SU-DHL-6 (cell line): ENCODE measurements around the gene JCAD.

Source experiments
- H2AFZ ChIP-seq: fragments of 200-600 bp; sonication (generic); 2 replicates; pipeline ENCODE4 v1.6.1; 2014; ENCODE audit warnings: low read depth, mild to moderate bottlenecking, moderate library complexity, mixed read lengths, antibody characterized with exemption, low read length; ENCODE audit not compliant: severe bottlenecking
- H3F3A ChIP-seq: fragments of 200-600 bp; shearing (Covaris generic); 2 replicates; pipeline ENCODE4 v1.6.0; 2016; ENCODE audit warnings: antibody characterized with exemption, mild to moderate bottlenecking; ENCODE audit not compliant: insufficient read depth
- H3K27ac ChIP-seq: fragments of 200-600 bp; sonication (generic); 2 replicates; pipeline ENCODE4 v1.5.1; 2016; ENCODE audit warnings: low read depth, mild to moderate bottlenecking, low read length, moderate library complexity, mixed read lengths
- H3K27me3 ChIP-seq: fragments of 200-600 bp; sonication (generic), shearing (Covaris generic); 2 replicates; pipeline ENCODE4 v1.6.0; 2014; ENCODE audit warnings: mild to moderate bottlenecking, low read length
- H3K36me3 ChIP-seq: fragments of 200-600 bp; sonication (generic); 2 replicates; pipeline ENCODE4 v1.6.1; 2014; ENCODE audit warnings: mild to moderate bottlenecking, low read length, mixed read lengths
- H3K4me2 ChIP-seq: fragments of 300-600, 200-600 bp; shearing (Covaris generic), sonication (generic); 2 replicates; pipeline ENCODE4 v1.6.0; 2014; ENCODE audit warnings: low read length, low read depth, mild to moderate bottlenecking; ENCODE audit not compliant: poor library complexity, severe bottlenecking
- H3K4me3 ChIP-seq: fragments of 200-600 bp; sonication (generic); 2 replicates; pipeline ENCODE4 v1.5.1; 2014; ENCODE audit warnings: antibody characterized with exemption, low read length, mild to moderate bottlenecking, mixed read lengths; ENCODE audit not compliant: insufficient read depth, poor library complexity, severe bottlenecking
- H3K79me2 ChIP-seq: fragments of 200-600 bp; sonication (generic); 2 replicates; pipeline ENCODE4 v1.6.1; 2014; ENCODE audit warnings: mild to moderate bottlenecking, low read length, moderate library complexity; ENCODE audit not compliant: insufficient read depth
- H3K9ac ChIP-seq: fragments of 200-600 bp; sonication (generic); 2 replicates; pipeline ENCODE4 v1.7.0; 2014; ENCODE audit warnings: mild to moderate bottlenecking, low read length
- H3K9me2 ChIP-seq: fragments of 200-600 bp; sonication (generic); replicated peaks from 2 replicates; pipeline ENCODE4 v1.6.1; 2014; ENCODE audit warnings: low read length; ENCODE audit not compliant: insufficient read depth
- H3K9me3 ChIP-seq: fragments of 200-600 bp; sonication (generic); 2 replicates; pipeline ENCODE4 v1.6.1; 2014; ENCODE audit warnings: low read length, mixed read lengths; ENCODE audit not compliant: insufficient read depth
- H4K20me1 ChIP-seq: fragments of 200-600 bp; sonication (generic); 2 replicates; pipeline ENCODE4 v1.6.1; 2014; ENCODE audit warnings: low read depth, mild to moderate bottlenecking, antibody characterized with exemption, low read length, moderate library complexity, mixed read lengths
- EZH2phosphoT487 ChIP-seq: fragments of 200-600 bp; sonication (generic), shearing (Covaris generic); conservative IDR thresholded peaks from 2 replicates; pipeline ENCODE4 v1.6.1; 2018; ENCODE audit warnings: mild to moderate bottlenecking, antibody characterized with exemption, low read length, moderate library complexity, mixed read lengths
- TF ChIP-seq, protein P1 (sequence below): fragments of 200-600 bp; sonication (generic); IDR thresholded peaks from one replicate; pipeline ENCODE4 v1.5.1; 2017; ENCODE audit warnings: antibody characterized with exemption, mild to moderate bottlenecking, low read length, moderate library complexity; ENCODE audit not compliant: insufficient read depth, poor library complexity, severe bottlenecking

Gene JCAD

DNA sequence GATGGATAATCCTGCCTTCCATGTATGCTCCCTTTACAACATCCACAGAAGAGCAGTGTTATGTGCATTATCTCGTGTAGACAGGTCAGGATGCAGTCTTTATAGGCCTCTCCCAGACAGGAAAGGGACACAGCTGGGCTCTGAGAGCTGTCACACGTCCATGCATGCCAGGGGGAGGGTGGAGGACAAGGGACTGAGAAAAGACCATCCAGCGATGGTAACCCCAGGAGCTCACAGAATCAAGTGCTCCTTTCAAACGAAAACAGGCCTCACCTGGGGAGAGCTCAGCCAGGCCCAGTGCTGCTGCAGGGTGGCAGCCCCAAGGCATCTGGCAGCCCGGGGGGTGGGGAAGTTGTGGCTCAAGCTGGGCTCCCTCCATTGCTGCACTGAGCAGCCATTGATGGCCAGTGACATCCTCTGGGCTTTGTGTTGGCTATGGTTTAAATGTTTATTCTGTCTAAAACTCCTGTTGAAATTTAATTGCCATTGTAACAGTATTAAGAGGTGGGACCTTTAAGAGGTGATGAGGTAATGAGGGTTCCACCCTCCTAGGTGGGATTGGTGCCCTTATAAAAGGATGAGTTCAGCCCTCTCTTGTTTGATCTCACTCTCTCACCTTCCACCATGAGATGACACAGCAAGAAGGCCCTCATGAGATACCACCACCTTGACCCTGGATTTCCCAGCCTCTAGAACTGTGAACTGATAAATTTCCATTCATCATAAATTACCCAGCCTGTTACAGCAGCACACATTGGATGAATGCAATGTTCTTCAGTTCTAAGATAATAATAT lies 15.7 kb downstream of the JCAD start:
- no peaks in the 10 kb centered on the region for H3K9me2 ChIP-seq
- H3K79me2 ChIP-seq, result no peaks in the 10 kb centered on the region
- H4K20me1 ChIP-seq, result no peaks in the 10 kb centered on the region
- H2AFZ ChIP-seq, result no peak overlapping the region
- no peaks in the 10 kb centered on the region for H3K9me3 ChIP-seq
- H3K4me2 ChIP-seq, result no peak overlapping the region
- no peaks in the 10 kb centered on the region for H3K27me3 ChIP-seq
- no peaks in the 10 kb centered on the region for H3F3A ChIP-seq
- no peak overlapping the region for H3K9ac ChIP-seq
- no peak overlapping the region for H3K4me3 ChIP-seq
- TF ChIP-seq, protein P1, sequence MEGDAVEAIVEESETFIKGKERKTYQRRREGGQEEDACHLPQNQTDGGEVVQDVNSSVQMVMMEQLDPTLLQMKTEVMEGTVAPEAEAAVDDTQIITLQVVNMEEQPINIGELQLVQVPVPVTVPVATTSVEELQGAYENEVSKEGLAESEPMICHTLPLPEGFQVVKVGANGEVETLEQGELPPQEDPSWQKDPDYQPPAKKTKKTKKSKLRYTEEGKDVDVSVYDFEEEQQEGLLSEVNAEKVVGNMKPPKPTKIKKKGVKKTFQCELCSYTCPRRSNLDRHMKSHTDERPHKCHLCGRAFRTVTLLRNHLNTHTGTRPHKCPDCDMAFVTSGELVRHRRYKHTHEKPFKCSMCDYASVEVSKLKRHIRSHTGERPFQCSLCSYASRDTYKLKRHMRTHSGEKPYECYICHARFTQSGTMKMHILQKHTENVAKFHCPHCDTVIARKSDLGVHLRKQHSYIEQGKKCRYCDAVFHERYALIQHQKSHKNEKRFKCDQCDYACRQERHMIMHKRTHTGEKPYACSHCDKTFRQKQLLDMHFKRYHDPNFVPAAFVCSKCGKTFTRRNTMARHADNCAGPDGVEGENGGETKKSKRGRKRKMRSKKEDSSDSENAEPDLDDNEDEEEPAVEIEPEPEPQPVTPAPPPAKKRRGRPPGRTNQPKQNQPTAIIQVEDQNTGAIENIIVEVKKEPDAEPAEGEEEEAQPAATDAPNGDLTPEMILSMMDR, result no peak
- no peak for TF ChIP-seq EZH2phosphoT487
- no peaks in the 10 kb centered on the region for H3K36me3 ChIP-seq
- H3K27ac ChIP-seq, result no peak overlapping the region

DNA sequence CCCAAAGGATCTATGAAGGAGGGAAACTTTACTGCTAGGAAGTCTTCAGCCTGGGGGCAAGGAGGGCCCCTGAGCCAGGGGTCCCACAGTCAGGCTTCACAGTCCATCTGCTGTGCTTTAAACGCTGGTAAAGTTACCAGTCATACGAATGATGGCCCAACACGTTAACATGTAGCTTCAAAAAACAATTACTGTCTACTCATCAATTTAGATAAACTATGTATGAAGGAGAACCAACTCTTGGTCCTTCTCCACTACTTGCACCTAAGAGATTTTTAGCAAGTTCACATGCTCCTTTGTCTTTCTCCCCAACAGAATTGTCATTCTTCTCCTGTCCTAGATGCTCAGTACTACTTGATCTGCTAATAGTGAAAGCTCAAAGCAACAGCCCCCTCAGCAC lies 16.6 kb downstream of the JCAD start:
- Histone ChIP-seq H3K9me3 (no peaks in the 10 kb centered on the region), H3K79me2 (no peaks in the 10 kb centered on the region), H3K4me2 (no peak overlapping the region), H3K27me3 (no peaks in the 10 kb centered on the region), H3K9ac (no peak overlapping the region), H3K27ac (no peak overlapping the region), H3K4me3 (no peak overlapping the region), H4K20me1 (no peaks in the 10 kb centered on the region), H3K9me2 (no peaks in the 10 kb centered on the region), H2AFZ (no peak overlapping the region), H3F3A (no peaks in the 10 kb centered on the region), H3K36me3 (no peaks in the 10 kb centered on the region)
- TF ChIP-seq, protein P1, result no peak
- TF ChIP-seq EZH2phosphoT487, result no peak

DNA sequence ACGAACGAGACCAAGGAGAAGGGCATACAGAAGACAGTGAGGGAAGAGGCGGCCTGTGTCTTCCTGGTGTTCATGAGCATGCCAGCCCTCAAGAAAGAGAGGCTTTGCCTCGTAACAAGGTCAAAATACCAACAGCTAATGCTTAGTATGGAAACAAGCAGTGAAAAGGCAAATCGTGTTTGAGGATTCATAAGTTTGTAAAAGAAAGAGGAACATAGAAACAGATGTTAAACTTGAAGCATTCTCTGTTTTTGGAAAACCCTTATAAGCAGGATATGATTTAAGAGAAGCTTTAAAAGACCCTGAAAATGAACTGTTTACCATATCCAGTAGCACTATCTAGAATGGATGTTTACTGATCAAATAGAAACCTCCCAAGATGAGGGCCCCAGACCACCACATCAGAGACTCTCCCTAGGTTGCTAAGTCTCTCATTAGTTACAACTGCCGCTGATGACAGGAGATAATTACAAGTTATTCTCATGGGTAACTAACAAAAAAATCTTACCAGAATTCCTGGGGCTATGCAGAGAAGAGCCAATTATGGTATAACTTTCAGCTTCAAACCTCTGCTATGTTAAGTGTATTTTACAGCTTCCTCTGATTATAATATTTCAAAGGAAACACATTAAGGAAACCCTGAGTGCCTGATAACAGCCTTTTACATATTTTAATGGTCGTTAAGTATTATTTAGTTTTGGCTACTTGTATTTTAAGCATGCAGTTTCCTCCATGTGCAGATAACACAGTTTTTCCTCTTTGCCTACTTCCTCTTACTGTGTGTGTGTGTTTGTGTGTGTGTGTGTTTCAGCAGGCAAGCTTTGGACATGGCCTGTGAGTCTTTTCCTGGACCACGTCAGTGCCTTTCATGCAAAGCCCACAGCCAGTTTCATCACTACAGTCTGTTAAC lies 17.9 kb downstream of the JCAD start:
- H3K79me2 ChIP-seq, result no peaks in the 10 kb centered on the region
- no peaks in the 10 kb centered on the region for H3K9me3 ChIP-seq
- H3K4me3 ChIP-seq, result no peak overlapping the region
- H3K9me2 ChIP-seq, result no peaks in the 10 kb centered on the region
- no peak overlapping the region for H3K9ac ChIP-seq
- H3K36me3 ChIP-seq, result no peaks in the 10 kb centered on the region
- H3K27ac ChIP-seq, result no peak overlapping the region
- TF ChIP-seq EZH2phosphoT487, result no peak
- TF ChIP-seq, protein P1, result no peak
- H2AFZ ChIP-seq, result no peak overlapping the region
- no peaks in the 10 kb centered on the region for H4K20me1 ChIP-seq
- no peaks in the 10 kb centered on the region for H3F3A ChIP-seq
- H3K4me2 ChIP-seq, result no peak overlapping the region
- no peaks in the 10 kb centered on the region for H3K27me3 ChIP-seq
